NT2/D1 (cell line): ENCODE measurements around the gene RAB1A.

Source experiments
- SUZ12 ChIP-seq: IDR thresholded peaks from 2 replicates; pipeline ENCODE4 v1.6.1; 2011; ENCODE audit not compliant: insufficient read length, insufficient read depth; ENCODE audit errors: extremely low read depth
- YY1 ChIP-seq: IDR thresholded peaks from 2 replicates; pipeline ENCODE4 v1.6.1; 2011; ENCODE audit not compliant: insufficient read length, insufficient read depth
- ZNF274 ChIP-seq: IDR thresholded peaks from 2 replicates; pipeline ENCODE4 v1.6.1; 2011; ENCODE audit warnings: mild to moderate bottlenecking, low read depth, low read length

- no peak for TF ChIP-seq ZNF274
- TF ChIP-seq SUZ12 = no peak
- TF ChIP-seq YY1 = no peak
Observed at GRCh38 chr2:65092791-65093190, 37.1 kb downstream of the RAB1A start.
